ENCODE measurements around the gene CRYBG1.
"Not testable (repeated sequence)": the region's sequence is repeated elsewhere in the genome, so short reads cannot be mapped to it uniquely, and the experiment has no call there.

The CRYBG1 gene

DNA sequence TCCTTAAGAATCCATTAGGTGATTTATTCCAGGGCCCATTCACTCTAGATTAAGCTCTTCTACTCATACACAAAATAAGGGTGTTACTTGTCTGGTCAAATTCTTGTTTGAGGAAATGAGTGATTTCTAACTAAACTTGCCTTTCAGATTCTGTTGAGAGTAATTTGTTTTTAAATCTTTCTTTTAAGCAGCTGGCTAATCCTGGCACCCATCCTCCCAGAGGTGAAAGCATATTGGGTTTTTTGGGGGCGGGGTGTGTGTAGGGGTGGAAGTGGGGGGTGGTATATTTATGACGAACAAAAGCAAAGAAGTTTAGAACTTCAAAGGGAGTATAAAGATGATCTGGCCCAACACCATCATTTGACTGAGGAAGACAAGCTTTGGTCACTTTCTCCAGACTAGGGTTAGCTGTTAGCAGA lies 174.1 kb downstream of the CRYBG1 start:
- in situ Hi-C loops (cut with MboI; ENCODE audit: low pct_unique_long_range_greater_than_20kb, low sequenced_read_pairs), result no loop called here
- no peak for DNase-seq

DNA sequence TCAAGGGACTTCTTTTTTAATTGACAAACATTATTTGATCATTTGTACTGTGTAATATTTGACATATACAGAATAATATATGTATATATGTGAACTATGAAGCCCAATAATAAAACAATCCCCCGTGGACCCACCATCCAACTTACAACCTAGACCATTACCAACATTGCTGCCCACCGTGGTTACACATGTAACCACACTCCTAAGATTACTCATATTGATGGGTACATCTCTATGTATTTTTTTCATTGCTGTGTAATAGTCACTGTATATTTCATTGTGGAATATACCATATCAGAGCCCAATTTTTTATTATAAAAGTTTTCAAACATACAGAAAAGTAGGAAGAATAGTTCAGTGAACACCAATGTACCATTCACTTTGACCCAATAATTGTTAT lies 174.5 kb downstream of the CRYBG1 start:
- in situ Hi-C loops (cut with MboI; ENCODE audit: low pct_unique_long_range_greater_than_20kb, low sequenced_read_pairs), result no loop called here

DNA sequence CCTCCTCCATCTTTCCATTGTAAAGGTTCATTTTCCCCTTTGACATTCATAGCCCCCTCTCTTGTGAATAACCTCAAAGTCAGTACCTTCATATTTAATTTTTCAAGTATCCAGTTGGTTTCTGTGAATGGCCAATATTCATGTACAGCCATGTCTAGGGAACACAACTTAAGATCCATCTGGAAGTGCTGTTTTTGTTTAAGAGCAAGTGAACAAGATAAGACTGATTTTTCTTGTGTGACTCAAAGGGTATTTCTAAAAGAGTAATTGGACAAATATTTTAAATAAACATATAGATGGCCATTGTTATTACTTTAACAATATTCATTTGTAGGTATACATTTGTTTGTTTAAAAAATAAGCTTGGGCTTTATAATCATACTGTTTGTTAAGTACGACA lies 175.8 kb downstream of the CRYBG1 start:
- no peak for DNase-seq
- in situ Hi-C loops (cut with MboI; ENCODE audit: low pct_unique_long_range_greater_than_20kb, low sequenced_read_pairs), result no loop called here

More for the DNA sequence above, 174.5 kb downstream of the CRYBG1 start:
- no peak for DNase-seq

DNA sequence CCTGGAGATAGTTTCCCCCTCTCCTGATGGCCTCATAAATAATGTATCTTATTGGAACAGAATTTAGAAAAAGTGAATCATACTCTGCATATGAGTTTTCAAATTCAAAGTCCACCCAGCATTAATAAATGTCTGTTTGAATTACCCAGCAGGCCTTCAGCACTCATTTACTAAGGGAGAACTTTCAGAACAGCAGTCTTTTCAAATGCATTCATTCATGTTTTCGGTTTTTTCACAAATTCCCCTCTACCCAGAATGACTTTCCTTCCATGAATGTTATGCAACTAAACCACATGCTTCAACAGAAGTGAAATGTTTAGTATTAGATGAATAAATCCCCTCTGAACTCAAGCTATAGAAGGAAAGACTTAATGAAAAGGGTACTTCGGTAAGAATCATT lies 176.3 kb downstream of the CRYBG1 start:
- no peak for DNase-seq
- in situ Hi-C loops (cut with MboI; ENCODE audit: low pct_unique_long_range_greater_than_20kb, low sequenced_read_pairs), result no loop called here

DNA sequence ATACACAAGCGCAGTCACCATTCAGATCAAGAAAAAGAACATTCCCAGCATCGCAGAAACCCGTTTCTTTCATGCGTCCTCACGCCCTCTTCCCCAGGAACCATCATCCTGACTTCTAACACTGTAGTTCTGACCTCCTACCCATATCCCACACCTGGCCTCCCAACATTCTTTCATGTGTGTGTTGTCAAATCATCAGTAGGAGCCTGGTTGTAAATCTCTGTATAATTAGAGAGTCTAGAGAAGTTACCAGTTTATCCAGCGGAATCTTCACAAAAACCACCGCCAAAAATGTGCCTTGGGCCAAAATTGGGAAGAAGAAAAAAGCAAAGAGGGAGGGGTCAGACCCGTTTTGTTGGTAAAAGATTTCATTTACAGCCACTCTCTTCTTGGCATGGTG lies 177.1 kb downstream of the CRYBG1 start:
- in situ Hi-C loops (cut with MboI; ENCODE audit: low pct_unique_long_range_greater_than_20kb, low sequenced_read_pairs), result no loop called here
- DNase-seq, result no peak

DNA sequence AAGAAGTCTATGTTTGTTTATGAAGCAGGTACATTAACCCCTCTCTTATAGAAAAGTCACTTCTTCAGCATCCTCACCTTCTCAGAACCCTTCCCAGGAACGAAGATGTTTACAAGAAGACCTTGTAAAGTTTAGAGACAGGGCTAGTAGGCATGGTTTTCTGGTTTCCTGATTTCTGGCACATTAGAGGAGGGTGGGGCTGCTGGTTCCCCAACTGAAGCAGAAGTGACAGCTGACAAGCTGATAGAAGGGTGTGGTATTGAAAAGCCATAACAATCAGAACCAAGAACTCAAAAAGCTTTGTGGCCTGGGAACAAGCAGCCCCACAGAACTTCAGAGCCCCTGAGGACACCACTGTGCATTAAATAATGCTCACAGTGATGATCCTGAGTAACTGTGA lies 177.6 kb downstream of the CRYBG1 start:
- DNase-seq, result no peak

DNA sequence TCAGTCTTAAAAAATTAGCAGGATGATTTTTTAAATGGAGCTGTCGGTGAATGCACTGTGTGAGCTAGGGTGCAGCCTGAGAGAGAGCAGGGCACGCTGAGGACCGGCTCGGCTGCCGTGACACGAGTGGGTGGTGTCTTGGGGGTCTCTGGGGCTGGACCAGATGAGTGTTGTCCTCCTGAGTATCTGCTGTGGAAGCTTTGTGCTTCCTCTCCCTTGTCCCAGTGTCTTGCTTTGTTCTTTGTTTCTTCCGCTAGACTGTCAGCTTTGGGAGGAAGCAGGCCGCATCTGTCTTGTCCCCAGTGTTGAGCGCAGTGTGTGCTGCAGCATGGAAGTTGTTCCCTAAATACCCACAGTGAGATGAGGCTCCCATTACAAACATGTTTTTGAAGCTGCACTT lies 179.4 kb downstream of the CRYBG1 start:
- no peak for DNase-seq
- in situ Hi-C loops (cut with MboI; ENCODE audit: low pct_unique_long_range_greater_than_20kb, low sequenced_read_pairs), result no loop called here

More for the DNA sequence above, 177.6 kb downstream of the CRYBG1 start:
- in situ Hi-C loops (cut with MboI; ENCODE audit: low pct_unique_long_range_greater_than_20kb, low sequenced_read_pairs), result no loop called here

DNA sequence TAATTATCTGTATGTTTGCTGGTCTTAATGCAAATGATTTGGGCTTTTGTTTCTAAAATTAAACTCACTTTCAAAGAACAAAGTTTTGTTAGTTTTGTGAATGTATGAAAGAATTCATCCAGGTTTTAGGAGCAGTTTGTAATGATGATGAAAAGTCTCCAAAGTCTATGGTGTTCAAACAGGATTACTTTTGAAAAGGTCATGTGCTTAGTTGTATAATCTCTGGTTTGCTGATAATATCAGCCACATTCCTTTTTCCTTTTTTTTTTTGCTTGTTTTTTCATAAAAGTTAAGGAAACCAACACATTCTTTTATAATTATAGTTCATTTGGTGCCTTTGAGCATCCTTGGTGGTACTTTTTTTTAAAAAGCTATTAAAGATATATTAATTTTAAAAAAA lies 179.9 kb downstream of the CRYBG1 start:
- no peak for DNase-seq
- in situ Hi-C loops (cut with MboI; ENCODE audit: low pct_unique_long_range_greater_than_20kb, low sequenced_read_pairs), result no loop called here

DNA sequence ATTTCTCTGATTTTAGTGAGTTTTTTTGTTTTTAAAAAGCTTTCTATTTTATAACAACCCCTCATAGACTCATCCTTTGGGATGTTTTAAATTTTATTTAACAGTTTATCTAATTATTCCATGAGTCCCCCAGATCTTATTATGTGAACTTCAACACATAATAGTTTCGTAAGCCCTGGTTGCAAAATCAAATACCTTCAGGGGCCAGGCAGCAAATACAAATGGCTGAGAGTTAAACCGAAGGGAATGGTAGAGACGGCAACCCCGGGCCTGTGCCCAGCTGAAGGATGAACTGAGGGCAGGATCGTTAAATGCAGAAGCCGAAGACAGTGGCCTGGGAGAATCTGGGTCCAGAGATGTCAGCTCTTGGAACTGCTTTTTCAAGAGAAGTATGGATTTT lies 180.4 kb downstream of the CRYBG1 start:
- in situ Hi-C loops (cut with MboI; ENCODE audit: low pct_unique_long_range_greater_than_20kb, low sequenced_read_pairs), result no loop called here
- no peak for DNase-seq

DNA sequence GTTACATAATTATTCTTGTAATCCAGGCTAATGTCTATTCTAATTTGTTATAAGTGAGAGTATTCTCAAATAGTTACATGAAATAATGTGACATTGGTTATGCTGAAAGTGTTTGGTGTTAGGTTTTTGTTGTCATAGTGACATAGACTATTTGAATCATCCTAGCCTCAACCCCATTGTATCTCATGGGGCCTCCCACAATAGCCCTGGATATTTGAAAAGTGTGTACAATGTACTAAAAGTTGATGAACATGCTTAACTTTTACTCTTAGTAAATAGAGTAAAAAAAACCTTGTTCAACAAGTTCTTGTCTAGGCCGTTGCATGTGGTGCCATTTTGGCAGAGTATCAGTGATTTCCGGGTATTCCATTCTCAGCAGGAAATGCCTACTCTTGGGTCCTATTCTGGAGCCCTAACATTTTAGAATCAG lies 185.8 kb downstream of the CRYBG1 start:
- in situ Hi-C loops (cut with MboI; ENCODE audit: low pct_unique_long_range_greater_than_20kb, low sequenced_read_pairs), result no loop called here
- no peak for DNase-seq

DNA sequence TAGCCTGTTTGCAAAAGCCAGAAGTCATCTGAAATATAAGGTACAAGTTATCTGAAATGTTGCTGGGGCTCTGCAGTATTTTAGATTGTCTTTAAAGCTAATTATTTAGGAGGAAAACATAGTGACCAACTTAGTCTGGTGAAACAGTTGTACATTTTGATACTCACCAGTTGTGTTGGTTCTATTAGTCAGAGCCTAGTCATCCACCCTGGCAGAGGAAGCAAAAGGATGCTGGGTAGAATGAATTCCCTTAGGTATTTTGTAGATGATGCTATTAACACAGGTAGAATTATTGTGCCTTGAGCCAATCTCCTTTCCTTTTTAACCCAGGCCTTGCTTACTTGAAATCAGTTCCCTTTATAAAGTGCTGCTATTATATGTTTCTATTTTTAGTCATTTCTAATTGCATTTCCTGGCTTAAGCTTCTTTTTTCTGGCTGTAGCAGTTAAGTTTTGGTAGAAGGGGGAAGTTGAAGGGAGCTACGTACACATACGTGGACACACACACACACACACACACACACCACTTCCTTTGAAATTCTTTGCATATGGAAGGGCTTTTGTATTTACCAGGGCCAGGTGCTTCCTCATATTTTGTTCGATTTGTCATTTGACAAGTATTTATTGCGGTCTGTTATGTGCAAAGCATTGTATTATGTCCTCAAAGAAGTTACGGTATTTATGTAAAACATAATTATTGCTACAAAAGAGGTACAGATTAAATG lies 186.3 kb downstream of the CRYBG1 start:
- in situ Hi-C loops (cut with MboI; ENCODE audit: low pct_unique_long_range_greater_than_20kb, low sequenced_read_pairs), result no loop called here
- DNase-seq, result peak; percentile 94

DNA sequence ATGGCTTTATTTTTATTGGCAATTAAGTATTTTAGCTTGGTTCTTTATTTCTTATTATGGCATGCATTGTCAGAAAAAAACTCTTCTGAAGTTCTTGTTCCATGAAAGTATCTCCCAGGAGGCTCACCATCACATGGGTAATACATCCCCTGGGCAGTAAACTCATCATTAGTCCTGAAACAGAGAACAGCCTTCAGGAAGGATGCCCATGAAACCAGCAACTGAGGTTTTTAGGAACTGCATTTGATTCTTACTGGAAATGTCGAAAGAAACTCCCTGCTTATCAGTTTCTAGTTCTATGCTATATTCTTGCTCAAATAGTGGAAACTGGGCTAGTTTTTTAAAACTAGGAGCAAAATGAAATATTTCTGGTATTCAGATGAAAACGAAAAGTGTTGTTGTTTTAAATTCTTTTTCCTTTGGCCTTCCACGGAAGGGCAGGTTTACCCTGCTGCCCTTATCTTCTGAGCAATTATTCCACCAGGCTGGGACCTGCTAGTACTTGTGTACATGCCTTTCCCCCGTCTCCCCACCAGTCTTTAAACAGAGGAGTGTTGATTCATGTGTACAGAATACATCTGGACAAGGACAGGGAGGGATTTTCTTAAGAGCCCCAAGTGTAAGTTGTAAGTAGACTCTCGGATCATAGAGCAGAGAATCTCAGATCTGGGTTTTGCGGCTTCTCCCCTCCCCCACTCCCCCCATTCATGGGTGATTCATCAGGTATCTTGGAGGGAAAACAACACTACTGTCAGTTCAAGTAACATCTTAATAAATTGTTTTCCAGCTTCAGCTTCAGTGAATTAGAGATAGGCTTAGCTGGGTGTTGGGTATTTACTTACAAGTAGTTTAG lies 187.3 kb downstream of the CRYBG1 start:
- no peak for DNase-seq

DNA sequence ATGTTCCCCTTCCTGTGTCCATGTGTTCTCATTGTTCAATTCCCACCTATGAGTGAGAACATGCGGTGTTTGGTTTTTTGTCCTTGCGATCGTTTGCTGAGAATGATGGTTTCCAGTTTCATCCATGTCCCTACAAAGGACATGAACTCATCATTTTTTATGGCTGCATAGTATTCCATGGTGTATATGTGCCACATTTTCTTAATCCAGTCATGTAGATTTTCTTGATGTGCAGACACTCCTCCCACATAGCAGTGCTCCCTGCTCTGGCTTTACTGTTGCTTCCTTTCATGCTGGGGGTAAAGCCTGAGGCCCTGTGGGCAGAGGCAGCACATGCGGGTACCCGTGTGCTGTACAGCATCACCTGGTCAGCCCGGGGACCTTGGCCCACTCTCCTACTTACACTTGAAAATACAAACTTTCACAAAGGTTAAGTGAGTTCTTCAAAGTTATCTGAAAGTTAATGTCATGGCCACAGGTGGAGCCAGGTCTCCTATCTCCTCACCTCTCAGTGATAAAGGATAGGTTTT lies 188.5 kb downstream of the CRYBG1 start:
- in situ Hi-C loops (cut with MboI; ENCODE audit: low pct_unique_long_range_greater_than_20kb, low sequenced_read_pairs); DNase-seq: not testable (repeated sequence)

More for the DNA sequence above, 187.3 kb downstream of the CRYBG1 start:
- in situ Hi-C loops (cut with MboI; ENCODE audit: low pct_unique_long_range_greater_than_20kb, low sequenced_read_pairs), result no loop called here

DNA sequence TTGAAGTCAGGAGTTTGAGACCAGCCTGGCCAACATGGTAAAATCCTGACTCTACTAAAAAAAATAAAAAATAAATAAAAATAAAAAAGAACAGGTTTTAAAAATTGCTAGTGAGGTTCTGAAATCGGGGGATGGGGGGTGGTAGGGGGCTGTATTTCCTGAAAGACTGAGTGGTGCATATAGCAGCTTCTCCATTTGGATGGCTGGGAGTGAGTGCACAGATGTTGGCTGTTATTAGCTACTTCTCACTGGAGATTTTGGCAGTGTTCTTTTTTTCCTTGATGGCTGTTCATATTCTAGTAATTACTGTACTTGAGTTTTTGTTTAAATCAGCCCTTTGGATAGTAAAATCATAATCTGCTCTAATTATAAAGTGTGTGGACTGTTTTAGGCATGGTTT lies 189.0 kb downstream of the CRYBG1 start:
- no peak for DNase-seq
- in situ Hi-C loops (cut with MboI; ENCODE audit: low pct_unique_long_range_greater_than_20kb, low sequenced_read_pairs), result no loop called here

DNA sequence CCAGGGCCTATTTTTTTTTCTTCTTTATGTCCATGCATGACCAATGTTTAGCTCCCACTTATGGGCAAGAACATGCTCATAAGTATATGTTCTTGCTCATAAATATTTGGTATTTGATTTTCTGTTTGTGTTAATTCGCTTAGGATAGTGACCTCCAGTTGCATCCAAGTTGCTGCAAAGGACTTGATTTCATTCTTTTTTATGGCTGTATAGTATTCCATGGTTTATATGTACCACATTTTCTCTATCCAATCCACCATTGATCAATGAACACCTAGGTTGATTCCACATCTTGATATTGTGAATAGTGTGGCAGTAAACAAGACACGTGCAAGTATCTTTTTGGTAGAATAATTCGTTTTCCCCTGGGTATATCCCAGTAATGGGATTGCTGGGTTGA lies 190.6 kb downstream of the CRYBG1 start:
- DNase-seq, result no peak
- in situ Hi-C loops (cut with MboI; ENCODE audit: low pct_unique_long_range_greater_than_20kb, low sequenced_read_pairs), result loop anchor here (25.0 kb wide), 1 partner anchor 189 kb away; the partner anchor contains the start of gene CRYBG1

DNA sequence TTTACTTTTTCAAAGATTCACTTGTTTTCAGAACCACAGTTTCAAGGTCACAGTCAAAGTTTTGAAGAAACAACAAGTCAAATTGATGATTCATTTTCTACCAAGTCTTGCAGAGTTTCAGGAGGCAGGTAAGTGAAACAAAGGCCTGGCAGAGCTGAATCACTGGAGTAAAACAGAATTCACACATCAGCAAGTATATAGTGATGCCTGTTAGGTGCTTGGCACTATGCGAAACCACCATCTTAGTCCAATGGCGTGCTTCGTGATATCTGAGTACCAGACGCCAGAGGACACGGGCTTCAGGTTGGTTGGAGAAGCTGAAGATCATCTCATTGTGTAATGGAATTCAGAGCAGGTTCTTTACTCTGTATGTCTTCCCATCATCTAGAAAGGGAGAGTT lies 192.9 kb downstream of the CRYBG1 start:
- in situ Hi-C loops (cut with MboI; ENCODE audit: low pct_unique_long_range_greater_than_20kb, low sequenced_read_pairs), result loop anchor here (25.0 kb wide), 1 partner anchor 191 kb away; the partner anchor contains the start of gene CRYBG1
- no peak for DNase-seq

DNA sequence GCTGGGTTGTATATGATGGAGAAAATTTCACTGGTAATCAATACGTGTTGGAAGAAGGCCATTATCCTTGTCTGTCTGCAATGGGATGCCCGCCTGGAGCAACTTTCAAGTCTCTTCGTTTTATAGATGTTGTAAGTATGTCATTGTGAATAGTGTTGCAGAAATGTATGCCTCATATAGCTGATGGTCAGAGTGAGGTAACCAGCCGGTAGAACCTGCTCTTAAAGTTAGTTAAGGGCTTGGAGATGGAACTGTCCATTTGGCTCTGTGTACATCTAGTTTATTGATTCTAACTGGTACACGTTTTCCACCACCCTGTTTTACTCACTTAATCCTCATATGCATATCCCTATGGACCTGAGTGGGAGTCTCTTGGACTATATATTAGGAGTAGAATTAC lies 195.2 kb downstream of the CRYBG1 start:
- in situ Hi-C loops (cut with MboI; ENCODE audit: low pct_unique_long_range_greater_than_20kb, low sequenced_read_pairs), result loop anchor here (25.0 kb wide), 1 partner anchor 193 kb away; the partner anchor contains the start of gene CRYBG1
- no peak for DNase-seq

DNA sequence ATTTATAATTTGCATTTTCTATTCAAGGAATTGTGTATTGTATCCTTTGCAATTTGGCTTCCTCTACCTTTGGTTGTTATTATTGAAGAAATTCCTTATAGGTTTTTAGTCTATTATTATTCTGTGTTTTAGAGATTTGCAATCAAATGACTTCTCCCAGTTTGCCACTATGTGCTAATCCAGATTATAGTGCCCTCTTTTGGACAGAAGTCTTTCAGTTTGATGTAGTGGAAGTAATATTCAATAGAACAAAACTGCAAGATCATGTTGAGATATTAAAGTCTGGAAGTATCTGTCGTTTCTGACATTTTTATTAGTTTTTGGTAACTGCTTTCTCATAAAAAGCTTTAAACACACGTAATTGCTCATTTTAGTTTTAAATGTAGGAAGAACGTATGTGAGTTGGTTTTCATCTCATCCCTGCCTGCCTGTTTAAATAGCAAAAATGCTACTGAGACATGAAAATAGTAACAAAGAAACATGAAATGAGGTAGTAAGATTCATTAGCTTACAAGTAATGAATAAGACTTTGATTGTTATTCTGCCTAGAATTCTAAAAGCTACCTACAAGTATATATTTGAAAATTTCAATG lies 195.9 kb downstream of the CRYBG1 start:
- no peak for DNase-seq
- in situ Hi-C loops (cut with MboI; ENCODE audit: low pct_unique_long_range_greater_than_20kb, low sequenced_read_pairs), result loop anchor here (25.0 kb wide), 1 partner anchor 194 kb away; the partner anchor contains the start of gene CRYBG1

DNA sequence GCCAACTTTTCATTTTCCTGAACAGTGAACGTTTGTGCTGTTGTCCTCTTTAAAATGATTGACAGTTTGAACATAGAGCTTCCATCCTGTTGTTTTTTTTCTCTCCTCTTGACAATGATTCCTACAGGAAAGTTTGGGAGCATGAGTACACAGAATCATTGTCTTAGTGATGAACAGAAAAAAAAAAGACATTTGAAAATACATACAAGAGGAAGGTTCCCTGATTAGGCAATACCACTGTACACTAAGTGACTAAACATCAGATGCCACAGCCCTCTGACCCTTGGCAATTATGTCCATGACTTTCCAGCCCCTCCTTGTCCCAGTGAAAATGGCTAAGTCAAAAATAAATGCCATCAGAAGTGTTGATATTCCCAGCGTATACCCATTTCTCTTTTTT lies 197.3 kb downstream of the CRYBG1 start:
- in situ Hi-C loops (cut with MboI; ENCODE audit: low pct_unique_long_range_greater_than_20kb, low sequenced_read_pairs), result loop anchor here (25.0 kb wide), 1 partner anchor 196 kb away; the partner anchor contains the start of gene CRYBG1
- DNase-seq, result no peak

Measured in KBM-7 (cell line).